Measurements from ENCODE around the gene MS4A6E. TPM values are rescaled to one million over a fixed set of nuclear protein-coding genes. Genes with fewer than 3 reads are reported as not detected.
"Not testable (repeated sequence)": the region's sequence is repeated elsewhere in the genome, so short reads cannot be mapped to it uniquely, and the experiment has no call there.

Gene MS4A6E
- not detected for total RNA-seq

DNA sequence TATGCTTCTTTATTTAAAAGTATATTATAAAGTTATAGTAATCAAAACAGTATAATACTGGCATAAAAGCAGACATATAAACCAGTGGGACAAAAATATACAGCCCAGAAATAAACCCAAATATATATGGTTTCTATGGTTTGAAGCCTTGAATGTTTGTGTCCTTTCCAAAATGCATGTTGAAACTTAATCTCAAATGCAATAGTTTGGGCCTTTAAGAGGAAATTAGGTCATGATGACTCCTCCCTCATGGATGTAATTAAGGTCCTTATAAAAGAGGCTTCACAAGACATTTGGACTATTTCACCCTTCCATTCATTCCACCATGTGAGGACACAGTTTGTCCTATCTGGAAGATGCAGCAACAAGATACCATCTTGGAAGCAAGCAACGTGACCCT, at the start of gene MS4A6E:
Gene MS4A6E, plus strand, starts transcription at position 301 of the 400 bp plus-strand sequence. CDS start 7,641 bp downstream, outside the sequence.
- H3K4me3 Mint-ChIP-seq = no peak within 1 kb of the TSS
- DNase-seq (no peak), ATAC-seq (no peak)
- no peaks in the 10 kb centered on the region for H3K27me3 Mint-ChIP-seq (ENCODE audit: low read depth)
- no peaks in the 10 kb centered on the region for H3K4me1 Mint-ChIP-seq (ENCODE audit: low read depth)
- peaks cover 11% of the 10 kb centered on the region for H3K9me3 Mint-ChIP-seq
- no peaks in the 10 kb centered on the region for H3K36me3 Mint-ChIP-seq (ENCODE audit: insufficient read depth)

DNA sequence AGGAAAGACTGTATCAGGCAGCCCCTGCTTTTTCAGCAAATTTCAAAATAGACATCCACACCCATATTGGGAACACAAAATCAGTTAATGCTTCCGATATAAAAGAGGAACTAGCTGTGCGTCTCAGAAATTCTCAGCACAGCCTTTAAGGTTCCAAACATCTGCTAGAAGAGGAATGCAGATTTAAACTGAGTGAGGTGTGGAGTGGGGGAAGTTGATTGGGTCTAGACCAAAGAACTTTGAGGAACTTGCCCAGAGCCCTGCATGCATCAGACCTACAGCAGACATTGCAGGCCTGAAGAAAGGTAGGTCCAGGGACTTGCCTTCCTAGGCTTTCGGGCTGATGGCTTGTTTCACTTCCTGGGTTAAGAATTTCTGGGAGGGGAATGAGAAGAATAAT, 46.6 kb upstream of the MS4A6E start, which contains the start of gene MS4A4A:
Gene MS4A4A, plus strand, starts transcription at position 255 of the 400 bp plus-strand sequence. Its CDS starts 10 bp downstream, at position 265.
- Mint-ChIP-seq H3K27me3 (ENCODE audit: low read depth) (peaks cover 11% of the 10 kb centered on the region), H3K9me3 (no peaks in the 10 kb centered on the region)
- no peak for ATAC-seq

DNA sequence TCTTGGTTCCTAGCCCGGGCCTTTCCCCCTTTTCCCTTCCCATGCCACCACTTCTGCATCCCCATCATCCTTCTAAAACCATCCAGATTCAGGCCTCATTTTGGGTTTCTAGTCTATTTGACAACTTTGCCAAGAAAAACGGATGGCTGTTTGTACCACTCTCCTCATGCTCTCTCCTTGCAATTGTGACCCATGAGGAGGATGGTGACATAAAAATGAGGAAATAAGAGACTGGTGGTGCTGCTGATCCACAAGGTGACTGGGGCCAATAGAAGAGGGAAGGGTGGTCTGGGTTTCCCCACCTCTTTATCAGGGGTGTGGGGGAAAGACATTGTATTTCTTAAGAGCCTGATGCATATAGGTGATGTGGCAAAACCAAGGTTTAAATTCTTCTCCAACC, 45.6 kb upstream of the MS4A6E start:
- no peak for DNase-seq

More for the DNA sequence above, 46.6 kb upstream of the MS4A6E start, which contains the start of gene MS4A4A:
- Mint-ChIP-seq H3K4me3 (no peak within 1 kb of the TSS), H3K36me3 (ENCODE audit: insufficient read depth) (no peaks in the 10 kb centered on the region), H3K4me1 (ENCODE audit: low read depth) (no peaks in the 10 kb centered on the region)
- no peak for DNase-seq

DNA sequence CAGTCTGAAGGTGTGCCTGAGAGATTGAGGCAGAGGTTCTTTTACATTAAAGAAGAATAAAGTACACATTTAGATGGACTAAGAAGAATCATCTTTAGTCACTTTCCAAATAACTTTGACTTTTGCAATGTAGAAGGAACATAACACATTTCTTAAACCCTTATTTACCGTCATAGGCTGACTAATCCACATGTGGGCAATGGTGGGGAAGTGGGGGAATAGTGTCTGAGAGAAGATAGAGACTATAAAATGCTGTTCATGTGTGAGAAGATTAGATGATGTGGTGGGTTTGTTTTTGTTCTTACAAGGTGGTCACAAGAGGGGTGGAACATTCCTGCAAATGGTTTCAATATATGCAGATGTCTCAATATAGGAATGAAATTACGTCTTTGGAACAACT, 44.8 kb upstream of the MS4A6E start:
- no peaks in the 10 kb centered on the region for H3K9me3 Mint-ChIP-seq
- H3K4me1 Mint-ChIP-seq (ENCODE audit: low read depth) = no peaks in the 10 kb centered on the region
- peaks cover 11% of the 10 kb centered on the region for H3K27me3 Mint-ChIP-seq (ENCODE audit: low read depth)
- H3K4me3 Mint-ChIP-seq = no peak overlapping the region
- no peak for DNase-seq
- H3K36me3 Mint-ChIP-seq (ENCODE audit: insufficient read depth) = no peaks in the 10 kb centered on the region
- no peak for ATAC-seq

More for the DNA sequence above, 45.6 kb upstream of the MS4A6E start:
- Mint-ChIP-seq H3K4me3 (no peak overlapping the region), H3K27me3 (ENCODE audit: low read depth) (peaks cover 11% of the 10 kb centered on the region), H3K36me3 (ENCODE audit: insufficient read depth) (no peaks in the 10 kb centered on the region), H3K4me1 (ENCODE audit: low read depth) (no peaks in the 10 kb centered on the region), H3K9me3 (no peaks in the 10 kb centered on the region)
- ATAC-seq = no peak

GRCh38 chr11:60285411-60286126, 41.5 kb upstream of the MS4A6E start:
- not testable (repeated sequence) for H3K4me3 Mint-ChIP-seq; DNase-seq; ATAC-seq; H3K36me3 Mint-ChIP-seq (ENCODE audit: insufficient read depth); H3K27me3 Mint-ChIP-seq (ENCODE audit: low read depth); H3K4me1 Mint-ChIP-seq (ENCODE audit: low read depth); H3K9me3 Mint-ChIP-seq

GRCh38 chr11:60288531-60288930, 38.5 kb upstream of the MS4A6E start:
- peaks cover 7% of the 10 kb centered on the region for H3K27me3 Mint-ChIP-seq (ENCODE audit: low read depth)
- H3K4me1 Mint-ChIP-seq (ENCODE audit: low read depth) = no peaks in the 10 kb centered on the region
- no peak for DNase-seq
- no peak overlapping the region for H3K4me3 Mint-ChIP-seq
- ATAC-seq = no peak
- H3K9me3 Mint-ChIP-seq = no peaks in the 10 kb centered on the region
- no peaks in the 10 kb centered on the region for H3K36me3 Mint-ChIP-seq (ENCODE audit: insufficient read depth)

GRCh38 chr11:60292145-60292544, 34.9 kb upstream of the MS4A6E start:
- H3K4me1 Mint-ChIP-seq (ENCODE audit: low read depth) = no peaks in the 10 kb centered on the region

GRCh38 chr11:60301178-60301577, 25.9 kb upstream of the MS4A6E start:
- H3K4me1 Mint-ChIP-seq (ENCODE audit: low read depth) = no peaks in the 10 kb centered on the region
- ATAC-seq (no peak), DNase-seq (no peak)
- no peak overlapping the region for H3K4me3 Mint-ChIP-seq
- no peaks in the 10 kb centered on the region for H3K9me3 Mint-ChIP-seq
- peaks cover 17% of the 10 kb centered on the region for H3K27me3 Mint-ChIP-seq (ENCODE audit: low read depth)
- H3K36me3 Mint-ChIP-seq (ENCODE audit: insufficient read depth) = no peaks in the 10 kb centered on the region

More at GRCh38 chr11:60292145-60292544, 34.9 kb upstream of the MS4A6E start:
- peaks cover 15% of the 10 kb centered on the region for H3K27me3 Mint-ChIP-seq (ENCODE audit: low read depth)
- no peak for ATAC-seq
- H3K4me3 Mint-ChIP-seq = no peak overlapping the region
- H3K9me3 Mint-ChIP-seq = no peaks in the 10 kb centered on the region
- DNase-seq = no peak
- H3K36me3 Mint-ChIP-seq (ENCODE audit: insufficient read depth) = no peaks in the 10 kb centered on the region

DNA sequence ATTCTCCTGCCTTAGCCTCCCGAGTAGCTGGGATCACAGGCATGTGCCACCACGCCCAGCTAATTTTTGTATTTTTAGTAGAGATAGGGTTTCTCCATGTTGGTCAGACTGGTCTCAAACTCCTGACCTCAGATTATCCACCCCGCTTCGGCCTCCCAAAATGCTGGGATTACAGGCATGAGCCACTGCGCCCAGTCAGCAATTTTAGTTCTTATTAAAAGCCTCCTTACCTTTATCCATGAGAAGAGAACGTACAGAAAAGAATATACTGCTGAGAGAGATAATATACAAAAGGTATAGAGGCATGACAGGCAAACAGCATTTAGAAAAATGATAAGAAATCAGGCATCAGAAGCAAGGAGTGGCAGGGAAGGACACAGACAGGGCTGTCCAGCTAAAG, 25.2 kb upstream of the MS4A6E start:
- not testable (repeated sequence) for H3K36me3 Mint-ChIP-seq (ENCODE audit: insufficient read depth); ATAC-seq; DNase-seq; H3K4me1 Mint-ChIP-seq (ENCODE audit: low read depth); H3K4me3 Mint-ChIP-seq; H3K9me3 Mint-ChIP-seq
- H3K27me3 Mint-ChIP-seq (ENCODE audit: low read depth) = peaks cover 18% of the 10 kb centered on the region

GRCh38 chr11:60303661-60304060, 23.4 kb upstream of the MS4A6E start:
- Mint-ChIP-seq H3K27me3 (ENCODE audit: low read depth) (peaks cover 18% of the 10 kb centered on the region), H3K4me1 (ENCODE audit: low read depth) (no peaks in the 10 kb centered on the region), H3K36me3 (ENCODE audit: insufficient read depth) (no peaks in the 10 kb centered on the region), H3K4me3 (no peak overlapping the region), H3K9me3 (no peaks in the 10 kb centered on the region)
- no peak for ATAC-seq
- no peak for DNase-seq

GRCh38 chr11:60305906-60306619, 21.0 kb upstream of the MS4A6E start:
- Mint-ChIP-seq H3K9me3 (no peaks in the 10 kb centered on the region), H3K36me3 (ENCODE audit: insufficient read depth) (no peaks in the 10 kb centered on the region), H3K4me3 (no peak overlapping the region), H3K27me3 (ENCODE audit: low read depth) (peaks cover 18% of the 10 kb centered on the region), H3K4me1 (ENCODE audit: low read depth) (no peaks in the 10 kb centered on the region)
- no peak for DNase-seq
- no peak for ATAC-seq

- no peak overlapping the region for H3K4me3 Mint-ChIP-seq
- DNase-seq (no peak), ATAC-seq (peak; percentile 81 to 83)
- H3K27me3 Mint-ChIP-seq (ENCODE audit: low read depth) = peaks cover 18% of the 10 kb centered on the region
- no peaks in the 10 kb centered on the region for H3K9me3 Mint-ChIP-seq
- no peaks in the 10 kb centered on the region for H3K4me1 Mint-ChIP-seq (ENCODE audit: low read depth)
- H3K36me3 Mint-ChIP-seq (ENCODE audit: insufficient read depth) = no peaks in the 10 kb centered on the region
These were observed 19.4 kb upstream of the MS4A6E start for GRCh38 chr11:60307507-60308195.

GRCh38 chr11:60310407-60310998, 16.6 kb upstream of the MS4A6E start:
- no peak for ATAC-seq
- Mint-ChIP-seq H3K4me1 (ENCODE audit: low read depth) (no peaks in the 10 kb centered on the region), H3K4me3 (no peak overlapping the region), H3K36me3 (ENCODE audit: insufficient read depth) (no peaks in the 10 kb centered on the region), H3K9me3 (no peaks in the 10 kb centered on the region), H3K27me3 (ENCODE audit: low read depth) (peaks cover 19% of the 10 kb centered on the region)
- DNase-seq = no peak

- ATAC-seq = no peak
- Mint-ChIP-seq H3K36me3 (ENCODE audit: insufficient read depth) (no peaks in the 10 kb centered on the region), H3K9me3 (peaks cover 9% of the 10 kb centered on the region), H3K4me1 (ENCODE audit: low read depth) (no peaks in the 10 kb centered on the region), H3K4me3 (no peak overlapping the region), H3K27me3 (ENCODE audit: low read depth) (peaks cover 15% of the 10 kb centered on the region)
- DNase-seq = no peak
These were observed 12.3 kb upstream of the MS4A6E start for GRCh38 chr11:60314635-60315321.
